EL (cell line): ENCODE measurements around the gene PLN.

ENCODE experiments used
- DNase-seq: peaks from one replicate; pipeline ENCODE4 v3.0.0-alpha.2; 2016

The PLN gene

GRCh38 chr6:118548136-118548535 is at the start of gene PLN:
PLN (plus strand) TSS chr6:118548296; CDS start chr6:118558922, 10,626 bp downstream.
- no peak for DNase-seq

DNA sequence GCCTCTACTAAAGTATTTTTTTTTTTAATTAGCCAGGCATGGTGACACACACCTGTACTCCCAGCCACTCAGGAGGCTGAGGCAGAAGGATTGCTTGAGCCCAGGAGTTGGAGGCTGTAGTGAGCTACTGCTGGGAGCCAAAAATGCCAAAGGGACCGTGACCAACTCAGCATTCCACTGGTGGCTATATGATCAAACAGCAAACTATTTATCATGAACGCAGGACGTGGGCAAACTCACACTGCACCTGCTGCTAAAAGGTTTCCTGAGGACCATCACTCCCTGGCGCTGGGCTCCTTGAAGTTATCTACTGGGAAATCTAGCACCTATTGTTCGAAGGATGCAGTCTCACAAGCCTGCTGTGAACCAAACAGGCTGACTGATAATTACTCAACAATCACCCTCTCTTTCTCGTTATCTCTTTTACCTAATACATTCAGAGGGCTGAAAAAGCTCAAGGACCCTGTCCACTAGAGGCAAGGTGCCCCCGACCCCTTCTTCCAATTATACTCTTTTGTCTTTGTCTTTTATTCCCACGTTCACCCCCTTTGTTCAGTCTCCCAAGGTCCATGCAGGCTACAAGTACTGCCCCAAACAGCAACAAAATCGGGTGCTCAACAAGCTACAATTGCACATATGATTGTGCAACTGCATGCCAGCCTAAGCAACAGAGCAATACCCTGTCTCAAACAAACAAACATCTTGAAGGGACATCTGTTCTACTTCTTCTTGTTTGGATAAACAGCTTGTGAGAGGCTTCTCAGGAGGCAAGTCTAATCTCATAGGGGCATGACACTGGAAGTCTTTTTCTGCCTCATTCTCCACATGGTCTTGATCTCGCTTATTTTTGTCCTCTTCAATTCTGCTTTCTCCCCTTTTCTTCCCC is 47.7 kb upstream of the PLN start:
- DNase-seq: no peak

GRCh38 chr6:118501099-118501498 is 47.0 kb upstream of the PLN start:
- no peak for DNase-seq

- no peak for DNase-seq
Measured at GRCh38 chr6:118501765-118502164, 46.3 kb upstream of the PLN start.

- no peak for DNase-seq
Measured at GRCh38 chr6:118502169-118502568, 45.9 kb upstream of the PLN start.

GRCh38 chr6:118504611-118505010 is 43.5 kb upstream of the PLN start:
- DNase-seq: no peak

DNA sequence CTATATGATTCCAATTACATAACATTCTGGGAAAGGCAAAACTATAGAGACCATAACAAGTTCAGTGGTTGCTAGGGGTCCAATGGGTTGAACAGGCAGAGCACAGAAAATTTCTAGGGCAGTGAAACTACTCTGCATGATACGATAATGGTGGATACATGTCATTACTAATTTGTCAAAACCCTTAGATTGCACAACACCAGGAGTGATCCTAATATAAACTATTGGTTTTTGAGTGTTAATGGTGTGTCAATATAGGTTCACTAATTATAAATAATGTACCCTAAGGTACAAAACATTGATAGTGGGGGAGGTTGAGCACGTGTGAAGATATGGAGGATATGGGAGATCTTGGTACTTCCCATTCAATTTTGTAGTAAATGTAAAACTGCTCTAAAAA is 42.4 kb upstream of the PLN start:
- no peak for DNase-seq

- no peak for DNase-seq
Measured at GRCh38 chr6:118506071-118506638, 41.9 kb upstream of the PLN start.

DNA sequence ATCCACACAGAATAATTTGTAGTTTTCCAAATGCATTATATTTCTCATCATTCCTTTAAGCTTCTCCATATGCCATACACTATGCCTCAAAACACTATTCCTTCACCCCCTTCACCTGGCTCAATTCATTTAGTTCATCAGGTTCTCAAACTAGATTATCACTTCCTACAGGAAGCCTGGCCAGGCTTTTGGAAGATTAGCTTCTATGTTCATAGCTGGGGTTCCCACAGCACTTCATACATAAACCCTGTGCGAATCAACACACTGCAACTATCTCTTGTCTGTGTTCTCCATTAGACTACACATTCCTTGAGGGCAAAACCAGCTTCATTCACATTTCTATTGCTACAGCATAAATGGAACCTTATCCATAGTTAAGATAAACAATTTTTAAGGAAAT is 40.5 kb upstream of the PLN start:
- no peak for DNase-seq

DNA sequence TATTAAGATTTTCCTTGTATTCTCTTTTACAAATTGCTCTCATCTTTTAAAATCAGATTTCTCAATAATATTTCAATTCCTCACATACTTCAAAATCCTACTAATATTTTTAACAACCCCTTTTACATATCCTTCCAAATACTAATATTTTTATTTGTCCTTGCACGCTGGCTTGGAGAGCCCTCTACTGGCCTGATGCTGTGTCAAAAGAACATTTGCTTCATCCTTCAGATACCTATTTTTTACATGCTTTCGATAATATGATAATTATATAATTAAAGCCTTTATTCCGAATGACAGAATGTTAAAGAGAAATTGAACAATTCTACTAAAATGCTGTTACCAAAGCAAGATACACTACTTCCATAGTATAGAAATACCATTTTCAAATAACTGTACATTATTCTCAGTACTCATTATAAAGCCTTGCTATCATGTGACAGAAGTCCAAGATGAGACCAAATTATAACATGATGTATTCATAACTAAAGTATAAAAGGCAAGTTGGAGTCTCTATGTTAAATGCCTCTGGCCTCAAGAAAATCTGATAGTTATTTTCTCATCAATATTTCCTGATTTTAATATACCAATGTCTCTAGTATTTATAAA is 39.0 kb upstream of the PLN start:
- DNase-seq: peak; percentile 33

DNA sequence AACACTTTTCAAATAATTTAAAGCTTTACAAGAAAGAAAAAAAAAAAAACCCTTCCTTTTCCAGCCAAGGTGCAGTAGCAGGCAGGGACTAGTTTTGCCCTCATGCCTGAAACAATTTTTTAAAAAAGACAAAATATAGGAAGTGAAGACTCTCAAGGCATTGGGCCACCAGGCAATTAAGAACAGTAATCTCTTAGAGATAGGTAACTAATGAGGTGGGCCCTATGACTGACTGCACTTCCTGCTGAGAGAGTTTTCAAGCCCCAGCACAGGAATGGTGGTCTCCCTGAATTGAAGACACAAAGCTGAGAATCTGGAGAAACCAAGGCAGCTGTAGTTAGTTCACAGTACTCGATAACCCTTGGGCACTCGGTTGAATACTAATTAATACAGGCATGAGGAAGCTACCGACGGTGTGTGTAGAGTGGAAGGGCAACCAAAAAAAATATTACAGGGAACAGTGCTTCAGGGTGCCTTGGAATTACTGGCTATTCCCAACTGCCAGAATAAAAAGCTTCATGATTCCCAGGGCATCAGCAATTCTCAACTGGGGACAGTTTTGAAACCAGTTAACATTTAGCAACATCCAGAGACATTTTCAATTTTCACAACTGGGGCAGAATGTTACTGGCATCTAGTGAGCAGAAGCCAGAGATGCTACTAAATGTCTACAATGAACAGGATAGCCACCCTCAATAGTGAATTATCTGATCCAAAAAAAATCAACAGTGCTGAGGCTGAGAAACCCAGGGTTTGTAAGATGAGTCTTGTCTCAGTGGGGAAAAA is 36.0 kb upstream of the PLN start:
- DNase-seq: no peak

- no peak for DNase-seq
Measured at GRCh38 chr6:118514689-118515088, 33.4 kb upstream of the PLN start.

GRCh38 chr6:118522422-118522821 is 25.7 kb upstream of the PLN start:
- no peak for DNase-seq

DNA sequence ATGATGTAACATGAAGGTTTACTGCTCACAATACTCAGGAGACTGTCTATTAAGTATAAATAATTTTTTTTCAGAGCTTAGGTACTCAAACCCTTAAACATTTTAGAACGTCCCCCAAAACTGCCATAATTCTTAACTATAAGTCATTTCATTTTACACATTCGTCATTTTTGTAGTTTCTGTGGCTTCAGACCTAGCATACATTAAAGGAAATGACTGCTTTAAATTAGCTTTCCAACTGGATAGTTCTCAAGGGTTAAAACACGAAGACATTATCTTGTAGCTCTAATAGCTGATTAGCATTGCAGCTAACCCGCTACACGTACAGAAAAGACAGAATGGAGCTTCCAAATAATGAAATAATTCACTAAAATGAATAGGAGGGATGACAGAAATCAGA is 24.9 kb upstream of the PLN start:
- DNase-seq: no peak

- DNase-seq: no peak
Measured at GRCh38 chr6:118524686-118525085, 23.4 kb upstream of the PLN start.

DNA sequence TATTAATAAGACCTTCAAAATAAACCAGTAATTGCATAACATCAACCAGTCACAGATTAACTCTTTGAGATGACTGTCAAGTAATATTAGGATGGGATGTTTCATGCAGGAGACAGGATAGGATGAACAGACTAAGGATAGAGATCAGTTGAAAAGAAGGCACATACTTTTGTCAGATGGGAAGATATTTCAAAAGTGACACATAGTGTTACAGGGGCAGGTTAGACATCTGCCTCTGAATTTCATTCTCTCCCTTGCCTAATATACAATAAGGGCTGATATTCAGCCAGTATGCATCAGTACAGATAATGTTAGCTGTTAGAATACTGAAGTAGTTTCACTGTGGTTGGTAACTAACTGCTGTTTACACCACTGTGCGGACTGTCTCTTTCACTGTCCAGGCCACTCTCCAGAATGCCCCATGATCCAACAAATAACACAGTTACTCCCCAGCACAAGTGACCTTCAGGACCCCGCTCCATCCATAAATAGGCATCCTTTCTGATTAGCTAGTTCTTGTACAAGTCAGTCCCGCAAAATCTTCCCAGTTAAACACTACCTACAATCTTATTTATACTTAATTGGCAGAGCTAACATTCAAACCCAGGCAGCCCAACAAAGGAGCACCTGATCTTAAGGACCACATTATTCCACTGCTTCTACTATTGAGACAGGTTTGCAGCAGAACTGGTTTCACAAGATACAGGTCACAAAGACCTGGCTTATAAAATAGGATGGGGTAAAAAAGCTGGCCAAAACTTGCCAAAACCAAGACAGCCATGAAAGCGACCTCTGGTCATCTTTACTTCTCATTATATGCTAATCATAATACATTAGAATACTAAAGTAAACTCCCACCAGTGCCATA is 21.9 kb upstream of the PLN start:
- DNase-seq: no peak

- DNase-seq: no peak
Measured at GRCh38 chr6:118528129-118528528, 20.0 kb upstream of the PLN start.

DNA sequence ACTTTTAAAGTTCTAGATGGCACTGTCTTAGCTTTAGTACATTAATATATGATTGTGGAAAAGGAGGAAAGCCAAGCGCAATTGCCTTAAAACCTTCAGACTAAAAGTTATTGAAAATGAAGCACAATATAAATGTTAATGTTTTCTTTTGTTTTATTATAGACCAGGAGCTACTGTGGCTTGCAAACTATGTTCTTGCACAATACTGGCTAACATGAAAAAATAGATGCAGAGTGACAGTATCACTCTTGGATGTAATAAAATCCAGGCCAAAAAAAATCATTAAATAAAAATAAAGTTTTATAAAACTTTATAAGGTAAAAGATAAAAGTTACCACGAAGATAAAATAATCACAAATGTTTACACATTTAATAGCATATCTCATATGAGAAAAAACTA is 18.3 kb upstream of the PLN start:
- DNase-seq: no peak

DNA sequence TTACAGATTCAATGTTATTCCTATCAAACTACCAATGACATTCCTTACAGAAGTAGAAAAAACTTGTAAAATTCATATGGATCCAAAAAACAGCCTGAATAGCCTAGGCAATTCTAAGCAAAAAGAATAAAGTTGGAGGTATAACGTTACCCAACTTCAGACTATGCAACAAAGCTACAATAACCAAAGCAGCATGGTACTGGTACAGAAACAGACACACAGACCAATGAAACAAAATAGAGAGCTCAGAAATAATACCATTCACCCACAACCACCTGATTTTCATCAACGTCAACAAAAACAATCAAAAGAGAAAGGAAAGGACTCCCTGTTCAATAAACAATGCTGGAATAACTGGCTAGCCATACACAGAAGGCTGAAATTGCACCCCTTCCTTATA is 17.2 kb upstream of the PLN start:
- DNase-seq: no peak

GRCh38 chr6:118535176-118535844 is 12.8 kb upstream of the PLN start:
- no peak for DNase-seq

GRCh38 chr6:118536478-118536877 is 11.6 kb upstream of the PLN start:
- DNase-seq: no peak

- no peak for DNase-seq
Measured at GRCh38 chr6:118537574-118537973, 10.5 kb upstream of the PLN start.
